B cell (primary cell): ENCODE results near the gene B3GNT9. TPM values are rescaled to one million over a fixed set of nuclear protein-coding genes. Genes with fewer than 3 reads are reported as not detected.

Experiments
- ATAC-seq: fragments of 200-7000 bp; cut with Tn5 transposase; one replicate; pipeline ENCODE4 v1.10.0; 2021; ENCODE audit warnings: low read depth, mild to moderate bottlenecking, moderate number of reproducible peaks, moderate library complexity
- CTCF ChIA-PET: fragments of 350-600 bp; sonication (Branson Sonifier 250); formaldehyde crosslinking; loops from one replicate; lab custom pipeline; 2021; ENCODE audit warnings: antibody characterized with exemption, inconsistent platforms; lab: Charles Lee
- POLR2A ChIA-PET: fragments of 350-600 bp; sonication (Branson Sonifier 250); formaldehyde crosslinking; loops from one replicate; lab custom pipeline; 2021; ENCODE audit warnings: antibody characterized with exemption; lab: Charles Lee
- DNase-seq: peaks from one replicate; pipeline ENCODE4 v3.0.0; 2013
- H2AFZ ChIP-seq: 2 replicates; pipeline ENCODE4 v1.6.1; 2012; ENCODE audit warnings: mild to moderate bottlenecking, low read depth, low read length; ENCODE audit not compliant: insufficient read depth, poor library complexity, severe bottlenecking
- H3K27ac ChIP-seq, 2 donors: 1 replicate in 1 of 2; 2 replicates in 1 of 2; pipeline ENCODE4 v1.5.1; 2012 to 2013; ENCODE audit warnings: low read length in 2 of 2, mild to moderate bottlenecking in 2 of 2, moderate library complexity in 1 of 2
- H3K27me3 ChIP-seq, 4 experiments: fragments of 200-600 bp in 1 of 4; sonication (generic) in 1 of 4; replicated peaks in 1 of 4; 1 replicate in 2 of 4; 2 replicates in 2 of 4; pipeline versions ENCODE4 v1.6.1 to v1.7.0; 2013 to 2016; ENCODE audit warnings: low read length in 3 of 4, mild to moderate bottlenecking in 2 of 4, mixed read lengths in 1 of 4, moderate library complexity in 1 of 4; ENCODE audit not compliant: insufficient read depth in 4 of 4, control insufficient read depth in 3 of 4; ENCODE audit errors: control extremely low read depth in 1 of 4
- H3K36me3 ChIP-seq, 2 experiments: replicated peaks in 1 of 2; 1 replicate in 1 of 2; 2 replicates in 1 of 2; pipeline versions ENCODE4 v1.6.1 to v1.7.1; 2013; ENCODE audit warnings: low read length in 1 of 2; ENCODE audit not compliant: insufficient read depth in 2 of 2, control insufficient read depth in 1 of 2; ENCODE audit errors: control extremely low read depth in 1 of 2, extremely low read depth in 1 of 2
- H3K4me1 ChIP-seq, 2 donors: fragments of 200-600 bp in 1 of 2; sonication (generic) in 1 of 2; 1 replicate in 1 of 2; 2 replicates in 1 of 2; pipeline versions ENCODE4 v1.5.1 to v1.6.1; 2013 to 2017; ENCODE audit warnings: low read length in 2 of 2; ENCODE audit not compliant: control insufficient read depth in 2 of 2, insufficient read depth in 2 of 2
- H3K4me2 ChIP-seq: replicated peaks from 2 replicates; pipeline ENCODE3; 2012; ENCODE audit warnings: mild to moderate bottlenecking, low read depth, low read length; ENCODE audit not compliant: poor library complexity, severe bottlenecking
- H3K4me3 ChIP-seq, 5 experiments: fragments of 200-600 bp in 1 of 5; sonication (generic) in 1 of 5; 1 replicate in 3 of 5; 2 replicates in 2 of 5; pipeline versions ENCODE4 v1.5.1 to v1.7.0; 2011 to 2016; ENCODE audit warnings: low read length in 4 of 5, mild to moderate bottlenecking in 4 of 5, low read depth in 2 of 5, control low read depth in 1 of 5, moderate library complexity in 1 of 5; ENCODE audit not compliant: insufficient read depth in 1 of 5; ENCODE audit errors: control extremely low read depth in 1 of 5, extremely low read depth in 1 of 5
- H3K79me2 ChIP-seq: fragments of 200-600 bp; sonication (generic); one replicate; pipeline ENCODE4 v1.6.0; 2016; ENCODE audit warnings: low read length; ENCODE audit not compliant: control insufficient read depth, insufficient read depth
- H3K9ac ChIP-seq: fragments of 200-600 bp; sonication (generic); 2 replicates; pipeline ENCODE4 v1.6.1; 2017; ENCODE audit warnings: mild to moderate bottlenecking, low read length, moderate library complexity
- H3K9me3 ChIP-seq, 3 donors: one replicate each; pipeline versions ENCODE4 v1.6.1 to v1.7.1; 2013; ENCODE audit warnings: low read length in 2 of 3; ENCODE audit not compliant: control insufficient read depth in 2 of 3, insufficient read depth in 1 of 3; ENCODE audit errors: control extremely low read depth in 1 of 3
- H4K20me1 ChIP-seq: 2 replicates; pipeline ENCODE4 v1.6.0; 2012; ENCODE audit warnings: mild to moderate bottlenecking, low read length; ENCODE audit not compliant: insufficient read depth, control insufficient read depth, poor library complexity, severe bottlenecking
- H3K27ac Mint-ChIP-seq: one replicate; pipeline ENCODE4 v1.8.0; 2021; ENCODE audit warnings: mixed read lengths
- H3K27me3 Mint-ChIP-seq: one replicate; pipeline ENCODE4 v1.8.0; 2021; ENCODE audit warnings: mixed read lengths
- H3K4me1 Mint-ChIP-seq: one replicate; pipeline ENCODE4 v1.8.0; 2021; ENCODE audit warnings: mixed read lengths
- H3K4me3 Mint-ChIP-seq: one replicate; pipeline ENCODE4 v1.8.0; 2021; ENCODE audit warnings: mixed read lengths
- H3K9me3 Mint-ChIP-seq: one replicate; pipeline ENCODE4 v1.8.0; 2022; ENCODE audit warnings: mixed read lengths; ENCODE audit not compliant: insufficient read depth
- CTCF ChIP-seq: fragments of 200-600 bp; IDR thresholded peaks from one replicate; pipeline ENCODE4 v1.8.0; 2022; ENCODE audit warnings: antibody characterized with exemption, mild to moderate bottlenecking
- EZH2 ChIP-seq: IDR thresholded peaks from 2 replicates; pipeline ENCODE4 v1.6.1; 2012; ENCODE audit warnings: borderline replicate concordance, low read depth, mild to moderate bottlenecking, moderate library complexity, low read length; ENCODE audit not compliant: insufficient read depth, poor library complexity, severe bottlenecking
- WGBS: methylation state at CpG from one replicate; pipeline ENCODE4 v1.1.5; 2013; ENCODE audit warnings: missing lambda C conversion rate; ENCODE audit not compliant: insufficient coverage; 5-methylcytosine and 5-hydroxymethylcytosine counted together
- intact Hi-C: fragments of 100-400 bp; cut with micrococcal nuclease; formaldehyde crosslinking; loops from one replicate; pipeline ENCODE4 v1.10.0; 2022
- polyA plus RNA-seq: library from polyadenylated mRNA; depleted of rRNA; stranded (reverse); fragments of >200 nt; gene quantifications from 2 replicates; pipeline ENCODE4 v1.2.3, GENCODE V29; 2012
- total RNA-seq, 2 donors: library from RNA; stranded (reverse); fragments of 120-200 nt in 1 of 2; gene quantifications; 1 replicate in 1 of 2; 2 replicates in 1 of 2; pipeline versions ENCODE4 v1.2.3 to v1.2.4, GENCODE V29; 2013 to 2022

Gene B3GNT9
- total and polyA plus RNA-seq, 2 donors (not counting 1 experiment from before 2014, with no cell fraction given), result 1.6 to 2.5 TPM

- peaks cover 0 to 3% (median 0%) of the 10 kb centered on the region in 3 donors for H3K9me3 ChIP-seq
- TF ChIP-seq EZH2 (no peak), CTCF (no peak)
- H3K4me1 Mint-ChIP-seq, result peaks cover 13% of the 10 kb centered on the region
- no peaks in the 10 kb centered on the region for H3K79me2 ChIP-seq
- peak within 1 kb of the TSS; percentile 99 for H3K4me2 ChIP-seq
- peak within 1 kb of the TSS; percentile 93 for H3K4me3 Mint-ChIP-seq
- ATAC-seq (peak; percentile 96), DNase-seq (peak; percentile 98)
- H3K4me1 ChIP-seq, result peaks cover 20 to 22% of the 10 kb centered on the region in 2 donors
- no peaks in the 10 kb centered on the region for H3K36me3 ChIP-seq
- peak within 1 kb of the TSS; percentile 50 for H3K27ac Mint-ChIP-seq
- no peaks in the 10 kb centered on the region for H4K20me1 ChIP-seq
- POLR2A ChIA-PET, result interaction anchor here (0.6 to 1.1 kb wide), 2 partner anchors 23 to 60 kb away, joined by 3 to 4 read pairs; no protein-coding TSS in a partner anchor
- peak within 1 kb of the TSS; percentile 86 for H3K9ac ChIP-seq
- CTCF ChIA-PET, result interaction anchor here (1.1 to 2.5 kb wide), 10 partner anchors 11 to 231 kb away, joined by 3 to 27 read pairs (median 7); partner anchors contain the start of genes FBXL8 and TRADD
- intact Hi-C loops, result loop anchor here (1.0 to 2.0 kb wide), 7 partner anchors 8 to 237 kb away; partner anchors contain the start of genes CBFB, E2F4, FBXL8 and FHOD1
- H3K4me3 ChIP-seq, result peak within 1 kb of the TSS; percentile 66 to 95 (median 76)
- H2AFZ ChIP-seq, result peak within 1 kb of the TSS; percentile 88
- no peaks in the 10 kb centered on the region for H3K9me3 Mint-ChIP-seq
- peak within 1 kb of the TSS; percentile 76 to 96 for H3K27ac ChIP-seq
- WGBS, result under 1% methylated on average over 77 of the region's 77 CpGs
- peaks cover 0 to 39% (median 8%) of the 10 kb centered on the region in 4 experiments for H3K27me3 ChIP-seq
- peaks cover 13% of the 10 kb centered on the region for H3K27me3 Mint-ChIP-seq
These were observed 33.0 kb upstream of the B3GNT9 start, which contains the start of gene MATCAP1 for GRCh38 chr16:67183627-67184452. TSS of gene MATCAP1 (minus strand) at chr16:67183963. CDS start at chr16:67180610, 3,353 bp downstream.
